OCI-LY1 (cell line): ENCODE measurements around the gene MYO5C.

ENCODE experiments used
- H2AFZ ChIP-seq: fragments of 200-600 bp; sonication (generic), shearing (Covaris generic); 2 replicates; pipeline ENCODE4 v1.6.0; 2014; ENCODE audit warnings: antibody characterized with exemption, mild to moderate bottlenecking, low read length
- H3F3A ChIP-seq: fragments of 200-600 bp; sonication (generic), shearing (Covaris generic); 2 replicates; pipeline ENCODE4 v1.6.0; 2014; ENCODE audit warnings: mild to moderate bottlenecking, antibody characterized with exemption, low read length, moderate library complexity; ENCODE audit not compliant: insufficient read depth
- H3K27ac ChIP-seq: fragments of 200-600 bp; sonication (generic); 2 replicates; pipeline ENCODE4 v1.5.1; 2014; ENCODE audit warnings: low read length, mixed run types, mild to moderate bottlenecking, low read depth; ENCODE audit not compliant: poor library complexity, severe bottlenecking
- H3K27me3 ChIP-seq: fragments of 200-600 bp; sonication (generic); 2 replicates; pipeline ENCODE4 v1.6.0; 2014; ENCODE audit warnings: antibody characterized with exemption, mild to moderate bottlenecking, low read length, moderate library complexity; ENCODE audit not compliant: insufficient read depth
- H3K36me3 ChIP-seq: fragments of 200-600 bp; sonication (generic); 2 replicates; pipeline ENCODE4 v1.6.1; 2014; ENCODE audit warnings: mild to moderate bottlenecking, antibody characterized with exemption, low read length, moderate library complexity, mixed read lengths; ENCODE audit not compliant: insufficient read depth
- H3K4me1 ChIP-seq: fragments of 200-600 bp; sonication (generic); 2 replicates; pipeline ENCODE4 v1.5.1; 2014; ENCODE audit warnings: mild to moderate bottlenecking, low read length, moderate library complexity; ENCODE audit not compliant: insufficient read depth, severe bottlenecking
- H3K4me2 ChIP-seq: fragments of 200-600 bp; sonication (generic), shearing (Covaris generic); 2 replicates; pipeline ENCODE4 v1.6.1; 2014; ENCODE audit warnings: low read length
- H3K4me3 ChIP-seq: fragments of 200-600 bp; sonication (generic); 2 replicates; pipeline ENCODE4 v1.5.1; 2014; ENCODE audit warnings: low read length, low read depth, mild to moderate bottlenecking, mixed read lengths; ENCODE audit not compliant: poor library complexity, severe bottlenecking
- H3K79me2 ChIP-seq: fragments of 200-600 bp; shearing (Covaris generic); 2 replicates; pipeline ENCODE4 v1.6.1; 2016; ENCODE audit warnings: mixed run types, low read length, mixed read lengths; ENCODE audit not compliant: insufficient read depth
- H3K9ac ChIP-seq: fragments of 200-600 bp; sonication (generic), shearing (Covaris generic); 2 replicates; pipeline ENCODE4 v1.6.1; 2014; ENCODE audit warnings: mild to moderate bottlenecking, low read length, mixed read lengths
- H3K9me2 ChIP-seq: fragments of 200-600 bp; sonication (generic), shearing (Covaris generic); 2 replicates; pipeline ENCODE4 v1.6.1; 2014; ENCODE audit warnings: low read depth, mild to moderate bottlenecking, low read length, mixed read lengths
- H3K9me3 ChIP-seq: fragments of 200-600 bp; shearing (Covaris generic); 2 replicates; pipeline ENCODE4 v1.6.1; 2014; ENCODE audit warnings: low read length, mixed read lengths
- H4K20me1 ChIP-seq: fragments of 200-600 bp; sonication (generic), shearing (Covaris generic); 2 replicates; pipeline ENCODE4 v1.6.0; 2016; ENCODE audit warnings: mild to moderate bottlenecking, low read length; ENCODE audit not compliant: insufficient read depth
- EZH2 ChIP-seq: fragments of 200-600 bp; sonication (generic), shearing (Covaris generic); IDR thresholded peaks from 2 replicates; pipeline ENCODE4 v1.8.0; 2017; ENCODE audit warnings: borderline replicate concordance, mixed run types, mild to moderate bottlenecking, antibody characterized with exemption, low read length, moderate library complexity, mixed read lengths
- TF ChIP-seq, protein P1 (sequence below): fragments of 200-600 bp; sonication (generic), shearing (Covaris generic); IDR thresholded peaks from 2 replicates; pipeline ENCODE4 v1.5.1; 2017; ENCODE audit warnings: mild to moderate bottlenecking, antibody characterized with exemption, low read length, moderate library complexity, mixed read lengths

MYO5C gene

DNA sequence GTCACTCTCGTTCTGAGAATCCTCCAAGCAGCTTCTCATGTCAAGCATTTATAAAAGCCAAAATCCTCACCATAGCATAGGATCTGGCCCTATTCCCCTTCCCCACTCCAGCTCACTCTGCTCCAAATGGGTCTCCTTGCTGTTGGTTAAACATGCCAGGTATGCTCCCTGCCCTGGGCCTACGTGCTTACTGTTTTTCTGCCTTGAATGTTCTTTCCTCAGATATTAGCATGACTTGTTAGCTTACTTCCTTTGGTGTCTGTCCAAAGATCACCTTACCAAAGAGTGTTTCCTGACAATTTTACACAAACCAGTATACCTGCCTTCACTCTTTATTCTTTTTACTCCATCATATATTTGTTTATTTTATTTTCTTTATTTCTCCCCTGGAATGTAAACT lies 33.1 kb upstream of the MYO5C start:
- Histone ChIP-seq H3K27ac (no peak overlapping the region), H3F3A (no peaks in the 10 kb centered on the region), H3K4me3 (no peak overlapping the region), H3K4me2 (no peak overlapping the region), H4K20me1 (no peaks in the 10 kb centered on the region), H3K79me2 (no peaks in the 10 kb centered on the region), H3K9me3 (no peaks in the 10 kb centered on the region), H3K9me2 (no peaks in the 10 kb centered on the region), H3K4me1 (peaks cover 13% of the 10 kb centered on the region), H3K36me3 (peaks cover 13% of the 10 kb centered on the region; the same call in 1 of the 2 replicates), H3K9ac (no peak overlapping the region), H3K27me3 (no peaks in the 10 kb centered on the region), H2AFZ (no peak overlapping the region)
- TF ChIP-seq, protein P1, sequence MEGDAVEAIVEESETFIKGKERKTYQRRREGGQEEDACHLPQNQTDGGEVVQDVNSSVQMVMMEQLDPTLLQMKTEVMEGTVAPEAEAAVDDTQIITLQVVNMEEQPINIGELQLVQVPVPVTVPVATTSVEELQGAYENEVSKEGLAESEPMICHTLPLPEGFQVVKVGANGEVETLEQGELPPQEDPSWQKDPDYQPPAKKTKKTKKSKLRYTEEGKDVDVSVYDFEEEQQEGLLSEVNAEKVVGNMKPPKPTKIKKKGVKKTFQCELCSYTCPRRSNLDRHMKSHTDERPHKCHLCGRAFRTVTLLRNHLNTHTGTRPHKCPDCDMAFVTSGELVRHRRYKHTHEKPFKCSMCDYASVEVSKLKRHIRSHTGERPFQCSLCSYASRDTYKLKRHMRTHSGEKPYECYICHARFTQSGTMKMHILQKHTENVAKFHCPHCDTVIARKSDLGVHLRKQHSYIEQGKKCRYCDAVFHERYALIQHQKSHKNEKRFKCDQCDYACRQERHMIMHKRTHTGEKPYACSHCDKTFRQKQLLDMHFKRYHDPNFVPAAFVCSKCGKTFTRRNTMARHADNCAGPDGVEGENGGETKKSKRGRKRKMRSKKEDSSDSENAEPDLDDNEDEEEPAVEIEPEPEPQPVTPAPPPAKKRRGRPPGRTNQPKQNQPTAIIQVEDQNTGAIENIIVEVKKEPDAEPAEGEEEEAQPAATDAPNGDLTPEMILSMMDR = no peak
- no peak for TF ChIP-seq EZH2

DNA sequence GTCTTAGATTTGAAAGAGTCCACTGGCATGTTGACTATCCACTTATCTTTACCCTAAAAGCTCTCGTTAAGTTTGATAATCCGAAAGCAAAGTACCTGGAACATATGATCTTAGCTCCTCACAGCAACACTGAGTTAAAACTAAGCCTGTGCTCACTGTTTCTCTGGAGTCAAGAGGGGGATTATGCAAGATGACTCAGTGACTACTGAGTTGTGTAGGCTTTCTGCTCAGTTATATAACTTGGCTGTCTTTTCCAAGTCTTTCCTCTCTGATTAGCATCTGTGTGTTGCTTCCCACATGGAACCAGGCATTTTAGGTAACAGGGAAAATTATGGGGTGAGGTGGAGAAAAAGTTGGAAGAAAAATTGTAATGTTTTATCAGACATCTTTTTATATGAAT lies 31.2 kb upstream of the MYO5C start:
- H3K4me2 ChIP-seq = no peak overlapping the region
- H3K36me3 ChIP-seq = peaks cover 13% of the 10 kb centered on the region; the same call in 1 of the 2 replicates

DNA sequence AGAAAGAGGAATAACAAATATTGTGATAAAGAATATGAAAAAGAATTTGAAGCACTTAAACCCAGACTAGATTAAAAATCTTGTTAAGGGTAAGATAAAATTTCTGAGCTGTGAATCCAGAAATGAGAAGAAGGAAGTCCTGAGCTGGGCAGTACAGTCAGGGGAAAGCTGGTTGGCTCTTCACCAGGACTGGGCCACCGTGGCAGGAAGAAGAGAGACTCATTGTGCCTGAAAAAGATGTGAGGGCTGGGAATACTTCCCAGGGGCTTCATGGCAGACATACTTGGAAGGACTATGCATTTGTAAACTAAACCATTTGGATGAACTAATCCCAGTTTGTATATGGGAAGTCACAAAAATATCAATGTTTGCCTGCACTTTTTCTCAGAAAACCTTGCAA lies 28.5 kb upstream of the MYO5C start:
- H3K27ac ChIP-seq = no peak overlapping the region
- H2AFZ ChIP-seq = no peak overlapping the region
- no peak overlapping the region for H3K9ac ChIP-seq
- no peaks in the 10 kb centered on the region for H3K9me2 ChIP-seq
- peaks cover 24% of the 10 kb centered on the region for H3K36me3 ChIP-seq
- H4K20me1 ChIP-seq = no peaks in the 10 kb centered on the region
- H3K4me1 ChIP-seq = no peaks in the 10 kb centered on the region
- TF ChIP-seq, protein P1 = no peak
- TF ChIP-seq EZH2 = no peak
- no peaks in the 10 kb centered on the region for H3K9me3 ChIP-seq
- no peak overlapping the region for H3K4me3 ChIP-seq
- no peaks in the 10 kb centered on the region for H3K27me3 ChIP-seq
- H3F3A ChIP-seq = no peaks in the 10 kb centered on the region
- no peaks in the 10 kb centered on the region for H3K79me2 ChIP-seq
- H3K4me2 ChIP-seq = no peak overlapping the region

More for the DNA sequence above, 31.2 kb upstream of the MYO5C start:
- H2AFZ ChIP-seq = no peak overlapping the region
- H3F3A ChIP-seq = no peaks in the 10 kb centered on the region
- peaks cover 7% of the 10 kb centered on the region for H3K4me1 ChIP-seq
- H3K27ac ChIP-seq = no peak overlapping the region
- TF ChIP-seq EZH2 = no peak
- TF ChIP-seq, protein P1 = no peak
- H3K27me3 ChIP-seq = no peaks in the 10 kb centered on the region
- H3K9ac ChIP-seq = no peak overlapping the region
- no peak overlapping the region for H3K4me3 ChIP-seq
- H3K79me2 ChIP-seq = no peaks in the 10 kb centered on the region
- no peaks in the 10 kb centered on the region for H3K9me3 ChIP-seq
- no peaks in the 10 kb centered on the region for H4K20me1 ChIP-seq
- no peaks in the 10 kb centered on the region for H3K9me2 ChIP-seq
